Left renal cortex interstitium (tissue), 4 donors: Measurements from ENCODE around the gene FAM8A1. TPM values are rescaled to one million over a fixed set of nuclear protein-coding genes. Genes with fewer than 3 reads are reported as not detected.

Experiments used
- DNase-seq, 4 donors: peaks; one replicate each; pipeline ENCODE4 v3.0.0-alpha.2; 2013; ENCODE audit warnings: low read depth in 4 of 4, low spot score in 2 of 4, missing footprints in 1 of 4
- polyA plus RNA-seq, 4 donors: library from polyadenylated mRNA; unstranded; fragments of 120-200 nt; gene quantifications; one replicate each; pipeline ENCODE4 v1.2.1, GENCODE V29; 2013; ENCODE audit not compliant: insufficient read length in 4 of 4

The FAM8A1 gene
- polyA plus RNA-seq, 4 donors, result 38.6 to 48.5 (median 44.2) TPM

DNA sequence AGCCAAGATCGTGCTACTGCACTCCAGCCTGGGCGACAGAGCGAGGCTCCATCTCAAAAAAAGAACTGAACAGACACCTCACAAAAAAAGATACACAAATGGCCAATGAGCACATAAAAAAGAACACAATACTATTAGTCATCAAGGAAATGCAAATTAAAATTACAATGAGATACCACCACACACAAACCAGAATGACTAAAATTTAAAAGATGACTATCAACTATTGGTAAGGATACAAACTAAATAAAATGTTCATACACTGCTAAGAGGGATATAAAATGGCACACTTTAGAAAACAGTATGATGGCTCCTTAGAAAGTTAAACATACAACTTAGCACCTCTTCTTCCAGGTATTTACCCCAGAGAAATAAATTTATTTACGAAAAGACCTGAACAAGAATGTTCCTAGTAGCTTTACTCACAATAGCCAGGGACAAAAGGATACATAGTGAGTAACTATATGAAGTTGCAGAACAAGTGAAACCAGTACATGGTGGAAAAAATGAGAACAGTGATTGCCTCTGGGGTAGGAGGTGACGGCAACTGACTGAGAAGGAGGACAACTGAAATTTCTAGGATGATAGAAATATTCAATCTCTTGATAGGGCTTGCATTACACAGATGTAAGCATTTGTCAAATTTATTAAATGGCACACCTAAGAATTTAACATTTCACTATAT lies 53.2 kb downstream of the FAM8A1 start:
- no peak for DNase-seq

DNA sequence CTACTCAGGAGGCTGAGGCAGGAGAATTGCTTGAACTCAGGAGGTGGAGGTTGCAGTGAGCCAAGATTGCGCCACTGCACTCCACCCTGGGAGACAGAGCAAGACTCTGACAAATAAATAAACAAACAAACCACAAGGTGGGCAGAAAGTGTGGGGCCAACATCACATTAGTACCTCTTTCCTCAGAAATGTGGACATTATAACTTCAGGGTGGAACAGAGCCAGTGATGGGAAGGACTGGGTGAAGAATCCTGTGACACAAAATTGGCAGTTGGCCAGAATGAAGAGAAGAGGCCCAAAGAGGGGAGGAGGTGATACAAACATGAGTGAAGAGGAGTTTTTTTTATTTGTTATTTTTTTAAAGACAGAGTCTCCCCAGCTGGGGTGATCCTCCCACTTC lies 56.0 kb downstream of the FAM8A1 start:
- DNase-seq, result no peak

DNA sequence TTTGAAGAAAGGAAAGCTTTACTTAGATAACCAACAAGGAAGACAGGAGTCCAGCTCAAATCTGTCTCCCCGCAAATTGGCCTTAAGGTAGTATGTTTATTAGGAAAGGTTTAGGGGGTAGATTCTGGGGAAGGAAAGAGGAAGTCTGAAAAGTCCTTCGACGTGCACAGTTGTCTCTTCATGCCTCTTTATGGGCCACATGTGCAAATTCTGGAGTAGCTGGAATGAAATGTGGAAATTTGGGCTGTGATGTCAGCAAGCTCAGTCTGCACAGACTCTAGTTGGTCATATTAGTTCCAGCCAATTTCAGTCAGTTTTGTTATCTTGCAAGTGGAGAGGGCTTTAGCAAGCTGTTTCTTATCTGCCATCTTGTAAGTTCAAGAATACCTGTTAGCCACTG lies 56.5 kb downstream of the FAM8A1 start:
- DNase-seq, result no peak

Other genes with a start within 250 kb of the FAM8A1 start
- 10 to 100 TPM; 11.7 to 15.8 (median 13.4) TPM for gene CAP2, start 206.7 kb upstream of the FAM8A1 start, polyA plus RNA-seq
- 10 to 100 TPM; 51.1 to 54.6 (median 54.4) TPM for gene NUP153, start 106.6 kb downstream of the FAM8A1 start, polyA plus RNA-seq